ENCODE measurements around the gene STAM2.
"Not testable (repeated sequence)": the region's sequence is repeated elsewhere in the genome, so short reads cannot be mapped to it uniquely, and the experiment has no call there.

The STAM2 gene

DNA sequence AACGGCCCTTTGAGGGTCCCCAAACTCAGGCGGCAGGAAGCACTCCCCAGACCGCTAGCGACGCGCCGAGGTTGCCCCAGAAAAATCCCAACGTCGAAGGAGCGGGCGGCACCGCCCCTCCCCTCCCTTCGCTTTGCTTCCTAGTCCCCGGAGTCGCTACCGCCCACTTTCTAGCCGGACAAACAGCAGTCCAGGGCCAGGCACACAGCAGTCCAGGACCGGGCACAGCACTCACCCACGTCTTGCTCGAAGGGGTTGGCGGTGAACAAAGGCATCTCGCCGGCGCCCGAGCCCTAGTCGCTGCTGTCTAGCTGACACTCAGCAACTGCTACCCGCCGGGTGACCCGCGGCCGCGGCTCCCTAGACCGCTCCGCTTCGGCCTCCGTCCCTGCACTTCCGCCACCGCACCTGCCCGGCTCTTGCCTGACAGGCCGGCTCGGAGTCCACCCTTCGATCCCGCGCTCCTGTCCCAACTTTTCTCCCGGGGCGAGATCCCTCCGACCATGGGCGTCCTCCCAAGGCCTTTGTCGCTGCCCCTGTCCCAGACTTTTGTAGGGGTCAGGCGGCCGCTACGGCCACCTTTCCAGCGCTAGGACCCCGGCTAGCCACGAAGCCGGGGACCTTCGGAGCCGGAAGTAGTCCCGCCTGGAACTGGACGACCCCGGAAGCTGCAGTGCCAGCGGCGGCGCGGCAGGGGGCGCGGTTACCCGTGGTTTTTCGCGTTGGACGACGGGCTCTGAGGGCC, at the start of gene STAM2:
TSS of gene STAM2 (minus strand) at position 396 of the 745 bp plus-strand sequence. CDS start at position 275, 121 bp downstream.
- DNase-seq: peak; percentile 87 to 97

DNA sequence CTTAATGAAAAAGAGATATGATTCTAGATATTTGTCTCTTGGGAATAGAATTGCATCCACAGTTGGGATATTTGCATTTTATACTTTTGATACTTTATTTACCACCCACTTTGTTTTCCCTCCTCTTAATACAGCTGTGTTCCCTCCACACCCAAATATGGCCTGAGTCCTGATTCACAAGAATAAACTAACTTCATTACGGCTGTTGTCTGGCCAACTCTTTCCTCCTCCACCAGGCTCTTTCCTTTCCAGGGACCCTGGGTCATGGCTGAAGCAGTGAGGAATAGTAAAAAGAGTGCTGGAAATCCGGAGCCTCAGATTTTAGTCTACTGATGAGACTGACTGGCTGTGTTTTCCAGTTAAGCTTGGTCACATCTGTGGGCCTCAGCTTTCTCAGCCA, 48.4 kb upstream of the STAM2 start:
- no peak for DNase-seq

DNA sequence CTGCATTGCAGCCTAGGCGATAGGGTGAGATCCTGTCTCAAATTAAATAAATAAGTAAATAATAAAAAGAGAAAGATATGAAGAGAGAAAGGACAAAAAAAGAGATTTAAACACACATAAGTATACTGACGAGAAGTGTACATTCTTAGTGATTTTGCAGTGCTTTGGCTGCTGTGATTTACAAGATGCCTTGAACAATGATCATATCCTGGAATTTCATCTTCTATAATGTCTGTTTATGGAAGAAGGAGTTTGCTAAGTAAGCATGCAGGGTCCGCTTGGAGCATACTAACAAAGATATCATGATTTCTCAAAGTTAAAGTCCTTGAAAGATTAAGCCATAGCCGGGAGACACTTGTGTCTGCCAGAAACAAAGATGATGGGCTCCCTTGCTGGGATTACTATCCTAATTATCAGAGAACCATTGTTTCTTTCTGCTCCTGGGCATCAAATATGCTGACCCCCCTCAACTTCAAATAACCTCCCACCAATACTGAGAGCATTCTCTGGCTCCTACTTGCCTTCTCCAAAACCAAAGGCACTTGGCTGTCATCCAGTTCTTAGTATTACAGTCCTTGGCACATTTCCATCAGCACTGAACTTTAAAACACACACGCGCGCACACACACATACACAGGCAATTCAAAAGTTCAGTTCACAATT, 47.5 kb upstream of the STAM2 start:
- peak in 1 of 2 donors; percentile 4 for DNase-seq

DNA sequence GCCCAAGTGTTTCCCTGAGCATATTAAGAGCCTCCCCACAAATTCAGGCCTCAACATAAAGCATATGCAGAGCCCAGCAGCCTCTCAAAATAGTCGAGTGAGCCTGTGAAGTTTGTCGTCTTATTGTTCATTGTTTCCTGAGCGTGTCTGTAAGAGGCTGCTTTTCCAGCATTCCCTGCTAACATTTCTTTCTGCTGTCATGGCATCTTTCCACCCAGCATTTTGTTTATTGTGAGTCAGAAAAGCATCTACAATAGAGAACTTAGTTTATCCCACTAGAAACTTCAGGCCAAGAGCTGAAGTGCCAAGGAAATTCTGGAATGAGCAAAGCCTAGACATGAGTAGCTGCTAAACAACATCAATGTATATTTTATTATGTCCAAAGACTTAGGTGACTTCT, 46.3 kb upstream of the STAM2 start:
- DNase-seq: no peak

DNA sequence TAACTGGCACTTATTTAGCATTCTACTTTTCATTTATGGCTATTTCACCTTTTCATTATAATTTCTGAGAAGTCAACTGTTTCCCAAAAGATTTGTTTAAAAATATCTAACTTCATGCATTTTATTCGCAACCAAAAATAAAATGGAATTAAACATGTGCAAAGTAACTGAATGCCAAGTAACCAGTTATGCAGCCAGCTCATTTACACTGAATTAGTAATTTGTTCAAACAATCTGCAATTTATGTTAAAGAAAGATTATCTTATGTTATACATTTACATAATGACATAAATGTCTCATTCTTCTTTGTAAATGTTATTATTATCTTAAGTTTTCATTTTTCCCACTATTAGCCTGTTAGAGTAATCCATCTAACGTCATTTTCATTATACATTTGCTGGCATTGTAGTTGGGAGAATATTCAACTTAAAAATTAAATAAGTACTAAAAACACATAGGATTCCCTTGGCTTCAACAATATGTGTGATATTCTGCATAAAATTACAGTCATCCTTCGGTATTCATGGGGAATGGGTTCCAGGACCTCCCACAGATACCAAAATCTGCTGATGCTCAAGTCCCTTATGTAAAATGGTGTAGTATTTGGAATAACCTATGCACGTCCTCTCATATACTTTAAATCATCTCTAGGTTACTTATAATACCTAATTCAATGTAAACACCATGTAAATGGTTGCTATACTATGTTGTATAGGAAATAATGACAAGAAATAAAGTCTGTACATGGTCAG, 43.7 kb upstream of the STAM2 start:
- DNase-seq: no peak

DNA sequence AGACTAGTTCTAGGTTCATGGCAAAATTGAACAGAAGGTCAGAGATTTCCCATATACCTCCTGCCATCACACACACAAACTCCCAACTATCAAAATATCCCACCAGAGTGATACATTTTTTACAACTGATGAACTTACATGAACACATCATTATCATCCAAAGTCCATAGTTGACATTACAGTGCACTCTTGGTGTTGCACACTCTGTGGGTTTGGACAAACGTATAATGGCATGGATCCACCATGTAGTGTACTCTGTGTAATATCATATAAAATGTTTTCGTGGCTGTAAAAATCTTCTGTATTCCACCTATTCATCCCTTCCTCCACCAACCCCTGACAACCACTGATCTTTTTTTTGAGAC, 25.9 kb upstream of the STAM2 start:
- DNase-seq: no peak

DNA sequence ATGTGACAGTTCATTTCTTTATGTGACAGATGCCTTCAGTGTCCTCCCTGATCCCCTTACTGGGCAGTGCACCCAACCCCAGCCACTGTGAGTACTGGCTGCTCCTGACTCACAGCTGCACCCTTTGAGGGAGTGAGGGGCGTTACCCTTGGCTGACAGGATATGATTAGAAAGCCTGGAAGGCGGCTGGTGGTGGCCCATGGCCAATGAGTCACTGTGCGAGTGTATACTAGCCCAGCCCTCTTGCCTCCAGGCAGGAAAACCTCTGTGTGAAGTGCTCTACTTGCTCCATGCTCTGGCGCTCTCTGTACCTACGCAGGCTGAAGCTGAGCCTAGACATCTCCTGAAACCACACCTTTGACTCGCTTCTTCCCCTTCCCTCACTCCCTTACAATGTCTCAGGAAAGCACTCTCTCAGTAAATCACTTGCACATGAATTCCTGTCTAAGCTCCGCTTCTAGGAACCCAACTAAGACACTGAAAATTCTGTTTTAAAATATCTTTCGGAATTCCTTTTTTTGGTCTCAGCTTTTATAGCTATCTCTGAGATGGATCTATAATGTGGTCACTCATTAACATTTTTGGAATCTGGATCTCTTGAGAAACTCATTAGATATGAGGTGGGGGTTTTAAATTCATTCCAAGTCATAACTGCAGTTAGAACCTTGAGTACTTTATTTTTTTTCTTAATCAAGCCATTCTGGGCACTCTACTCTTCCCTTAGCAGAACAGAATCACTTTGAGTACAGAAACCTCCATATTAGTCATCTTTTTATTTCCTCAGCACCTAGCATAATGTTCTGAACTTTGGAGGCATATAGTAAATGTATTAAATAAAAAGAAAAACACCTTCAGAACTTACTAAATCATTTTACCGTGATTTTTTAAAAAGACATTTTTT, 25.3 kb upstream of the STAM2 start:
- DNase-seq: peak; percentile 54 to 79

DNA sequence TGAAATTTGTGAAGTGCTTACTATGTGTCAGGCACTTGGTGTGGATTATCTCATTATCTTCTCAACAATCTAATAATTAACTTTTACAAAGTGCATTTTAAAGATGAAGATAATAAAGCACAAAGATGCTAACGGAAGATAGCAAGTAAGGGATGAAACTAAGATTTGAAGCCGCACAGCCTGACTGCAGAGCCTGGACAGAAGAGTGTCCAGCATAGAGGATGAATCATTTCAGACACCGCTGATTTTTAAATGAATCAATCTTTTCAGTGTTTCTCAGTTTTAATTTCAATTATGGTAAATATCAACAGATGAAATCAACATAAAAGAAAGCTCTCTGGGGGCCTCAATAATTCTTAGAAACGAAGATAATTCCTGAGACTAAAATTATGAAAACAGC, 24.5 kb upstream of the STAM2 start:
- DNase-seq: no peak

DNA sequence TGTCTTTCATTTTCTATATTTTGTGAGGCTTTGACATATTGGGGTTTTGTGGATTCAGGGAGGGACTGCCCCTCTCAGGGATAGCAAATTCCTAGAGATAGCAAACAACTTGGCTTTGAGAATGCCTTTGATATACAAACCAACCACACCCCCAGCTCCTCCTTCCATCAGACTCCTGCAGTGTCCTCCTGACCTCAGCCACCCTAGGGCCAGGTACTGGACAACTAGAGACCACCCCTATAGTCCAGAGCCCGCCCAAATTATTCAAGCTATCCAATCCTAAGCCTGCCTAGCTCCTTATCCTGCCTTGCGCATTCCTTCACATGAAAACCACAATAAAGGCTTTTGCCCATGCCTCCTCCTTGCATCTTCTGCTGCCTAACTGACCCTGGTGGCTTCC, 22.9 kb upstream of the STAM2 start:
- DNase-seq: no peak

DNA sequence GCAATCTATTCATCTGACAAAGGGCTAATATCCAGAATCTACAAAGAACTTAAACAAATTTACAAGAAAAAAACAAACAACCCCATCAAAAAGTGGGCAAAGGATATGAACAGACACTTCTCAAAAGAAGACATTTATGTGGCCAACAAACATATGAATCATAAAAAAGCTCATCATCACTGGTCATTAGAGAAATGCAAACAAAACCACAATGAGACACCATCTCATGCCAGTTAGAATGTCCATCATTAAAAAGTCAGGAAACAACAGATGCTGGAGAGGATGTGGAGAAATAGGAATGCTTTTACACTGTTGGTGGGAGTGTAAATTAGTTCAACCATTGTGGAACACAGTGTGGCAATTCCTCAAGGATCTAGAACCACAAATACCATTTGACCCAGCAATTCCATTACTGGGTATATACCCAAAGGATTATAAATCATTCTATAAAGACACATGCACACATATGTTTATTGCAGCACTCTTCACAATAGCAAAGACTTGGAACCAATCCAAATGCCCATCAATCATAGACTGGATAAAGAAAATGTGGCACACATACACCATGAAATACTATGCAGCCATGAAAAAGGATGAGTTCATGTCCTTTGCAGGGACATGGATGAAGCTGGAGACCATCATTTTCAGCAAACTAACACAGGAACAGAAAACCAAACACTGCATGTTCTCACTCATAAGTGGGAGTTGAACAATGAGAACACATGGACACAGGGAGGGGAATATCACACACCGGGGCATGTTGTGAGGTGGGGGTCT, 22.1 kb upstream of the STAM2 start:
- DNase-seq: not testable (repeated sequence)

DNA sequence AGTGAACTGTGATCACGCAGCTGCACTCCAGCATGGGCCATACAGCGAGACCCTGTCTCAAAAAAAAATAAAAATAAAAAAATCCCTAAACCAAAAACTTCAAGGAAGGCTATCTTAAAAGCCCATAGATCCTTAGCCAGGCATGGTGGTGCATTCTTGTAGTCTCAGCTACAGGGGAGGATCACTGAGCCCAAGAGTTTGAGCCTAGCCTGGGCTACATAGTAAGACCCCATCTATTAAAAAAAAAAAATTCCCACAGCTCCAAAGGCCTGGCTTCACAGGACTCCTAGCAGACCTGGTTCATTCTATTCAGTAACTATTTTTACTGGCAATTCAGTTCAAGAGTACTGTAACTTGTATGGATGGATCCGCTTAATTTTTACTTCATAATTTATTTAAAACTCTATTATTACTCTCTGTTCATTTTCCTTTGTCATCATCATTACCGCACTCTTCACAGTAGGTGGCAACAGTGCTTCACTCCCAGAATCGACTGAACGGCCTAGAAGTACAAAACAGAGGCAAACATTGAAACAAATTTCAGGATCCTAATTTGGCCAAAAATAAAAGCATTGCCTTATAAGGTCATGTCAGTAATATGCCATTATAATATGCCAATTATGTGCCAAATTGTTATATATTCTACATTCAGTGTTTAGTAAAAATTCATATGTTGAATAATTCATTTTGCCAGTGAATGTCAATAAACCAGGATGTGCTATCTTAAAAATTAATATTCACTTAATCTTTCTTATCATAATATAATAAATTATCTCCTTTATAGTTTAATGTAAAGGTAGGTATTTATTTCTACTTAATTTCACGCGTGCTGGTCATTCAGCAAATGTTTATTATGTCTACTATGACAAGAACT, 14.3 kb upstream of the STAM2 start:
- peak; percentile 60 to 81 for DNase-seq

DNA sequence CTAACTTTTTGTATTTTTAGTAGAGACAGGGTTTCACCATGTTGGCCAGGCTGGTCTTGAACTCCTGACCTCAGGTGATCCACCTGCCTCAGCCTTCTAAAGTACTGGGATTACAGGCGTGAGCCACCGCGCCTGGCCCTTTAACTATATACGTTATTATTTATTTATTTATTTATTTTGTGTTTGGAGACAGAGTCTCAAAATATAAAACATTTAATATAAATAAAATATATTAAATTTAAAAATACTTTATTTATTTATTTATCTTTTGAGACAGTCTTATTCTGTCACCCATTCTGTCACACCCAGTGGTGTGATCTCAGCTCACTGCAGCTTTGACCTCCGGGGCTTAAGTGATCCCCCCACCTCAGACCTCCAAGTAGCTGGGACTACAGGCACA, 11.2 kb upstream of the STAM2 start:
- DNase-seq: not testable (repeated sequence)

DNA sequence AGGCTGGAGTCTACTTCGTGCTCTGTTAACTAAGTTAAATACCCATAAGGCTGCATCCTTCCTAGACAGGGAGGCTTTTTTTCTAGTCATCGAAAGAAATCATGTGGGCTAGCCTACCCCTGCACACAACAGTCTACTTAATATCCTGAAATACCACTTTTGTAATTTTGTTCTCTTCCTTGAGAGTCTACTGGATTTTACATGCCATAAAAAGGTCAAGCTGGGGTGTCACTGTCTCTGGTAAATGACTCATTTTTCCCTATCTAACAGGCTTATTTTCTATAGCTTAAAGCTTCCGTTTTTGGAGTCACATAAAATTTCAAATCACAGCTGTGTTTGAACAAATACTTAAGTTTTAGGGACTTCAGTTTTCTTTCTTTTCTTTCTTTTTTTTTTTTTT, 10.7 kb upstream of the STAM2 start:
- DNase-seq: no peak

DNA sequence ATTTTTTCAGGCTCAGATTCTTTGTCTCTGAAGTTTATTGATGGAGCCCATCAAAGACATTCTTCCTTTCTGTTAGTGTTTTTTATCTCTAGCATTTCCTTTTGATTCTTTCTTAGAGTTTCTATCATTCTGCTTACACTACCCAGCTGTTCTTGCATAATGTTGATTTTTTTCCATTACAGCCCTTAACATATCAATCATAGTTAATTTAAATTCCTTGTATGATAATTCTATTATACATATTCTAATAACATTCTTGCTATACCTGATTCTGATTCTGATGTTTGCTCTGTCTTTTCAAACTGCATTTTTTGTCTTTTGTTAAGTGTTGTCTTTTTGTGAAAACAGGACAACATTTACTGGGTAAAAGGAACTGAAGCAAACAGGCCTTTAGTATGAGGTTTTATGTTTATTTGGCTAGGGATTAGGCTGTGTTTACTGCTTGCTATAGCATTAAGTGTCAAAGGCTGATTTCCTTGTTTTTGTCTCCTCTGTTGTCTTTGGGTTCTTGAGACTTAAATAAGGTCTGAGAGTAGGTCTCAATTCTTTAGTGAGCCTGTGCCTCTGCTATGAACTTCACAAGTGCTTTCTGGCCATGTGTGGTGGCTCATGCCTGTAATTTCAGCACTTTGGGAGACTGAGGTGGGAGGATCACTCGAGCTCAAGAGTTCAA, 8.0 kb upstream of the STAM2 start:
- DNase-seq: no peak

DNA sequence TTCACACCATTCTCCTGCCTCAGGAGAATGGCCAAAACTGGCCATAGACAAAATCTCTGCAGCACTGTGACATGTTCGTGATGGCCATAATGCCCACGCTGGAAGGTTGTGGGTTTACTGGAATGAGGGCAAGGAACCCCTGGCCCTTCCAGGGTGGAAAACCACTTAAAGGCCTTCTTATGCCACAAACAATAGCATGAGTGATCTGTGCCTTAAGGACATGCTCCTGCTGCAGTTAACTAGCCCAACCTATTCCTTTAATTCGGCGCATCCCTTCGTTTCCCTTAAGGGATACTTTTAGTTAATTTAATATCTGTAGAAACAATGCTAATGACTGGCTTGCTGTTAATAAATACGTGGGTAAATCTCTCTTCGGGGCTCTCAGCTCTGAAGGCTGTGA, 2.1 kb upstream of the STAM2 start:
- not testable (repeated sequence) for DNase-seq

DNA sequence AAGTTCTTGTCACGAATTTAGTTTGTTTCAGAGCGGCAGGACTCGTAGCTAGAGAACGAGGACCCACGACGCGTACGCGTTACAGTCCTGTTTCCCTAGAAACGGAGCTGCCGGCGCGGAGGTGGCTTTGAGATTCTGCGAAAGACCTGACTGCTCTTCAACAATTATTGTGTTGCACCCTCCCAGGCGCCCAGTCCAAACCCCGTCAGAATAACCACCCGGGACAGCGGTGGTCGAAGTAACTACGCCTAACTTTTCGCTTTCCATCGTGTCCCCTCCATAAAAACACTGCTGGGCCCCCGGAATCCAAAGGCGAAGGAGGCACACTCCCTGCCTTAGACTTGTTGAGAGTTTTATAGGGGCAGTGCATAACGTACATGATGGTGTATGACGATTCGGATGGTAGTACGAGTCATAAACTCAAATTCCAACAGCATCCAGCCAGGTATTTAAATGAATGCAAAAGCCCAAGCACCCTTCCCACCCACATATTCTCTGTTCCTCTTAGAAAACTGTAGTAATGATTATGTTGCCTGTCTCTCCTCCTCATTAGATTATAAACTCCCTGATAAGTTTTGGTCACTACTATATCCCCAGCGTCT, 651 bp upstream of the STAM2 start:
- DNase-seq: peak; percentile 36 to 39

DNA sequence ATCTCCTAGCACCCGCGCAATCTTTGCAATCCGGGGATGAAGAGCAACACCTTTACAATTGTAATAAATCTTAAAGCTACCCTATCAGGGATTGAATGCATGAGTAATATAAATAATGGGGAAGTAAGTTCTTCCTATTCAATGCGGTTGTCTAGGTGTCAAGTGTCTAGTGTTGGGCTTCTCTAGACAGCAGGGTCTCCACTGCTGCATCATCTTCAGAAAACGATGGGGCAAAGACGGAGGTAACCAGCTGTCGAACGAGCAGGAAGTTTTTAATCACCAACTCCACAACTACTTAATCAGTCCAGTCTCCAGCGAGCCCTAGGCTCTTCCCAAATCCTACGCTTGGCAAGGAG, 573 bp downstream of the STAM2 start:
- DNase-seq: no peak

DNA sequence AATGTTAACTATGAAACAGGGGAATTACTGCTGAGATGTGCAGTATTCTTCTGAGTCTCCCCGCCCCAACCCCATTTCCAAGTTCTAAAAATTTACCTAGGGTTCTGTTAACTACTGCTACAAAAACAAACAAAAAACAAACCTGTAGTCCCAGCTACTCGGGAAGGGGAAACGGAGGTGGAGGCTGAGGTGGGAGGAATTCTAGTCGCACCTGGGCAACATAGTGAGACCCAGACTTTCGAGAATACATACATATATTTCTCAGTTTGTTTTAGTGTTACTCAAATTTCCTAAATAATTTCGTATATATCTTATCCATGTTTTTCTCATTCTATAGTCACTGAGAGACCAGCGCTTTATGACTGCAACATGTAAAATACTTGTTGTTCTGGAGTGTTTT, 989 bp downstream of the STAM2 start:
- no peak for DNase-seq

DNA sequence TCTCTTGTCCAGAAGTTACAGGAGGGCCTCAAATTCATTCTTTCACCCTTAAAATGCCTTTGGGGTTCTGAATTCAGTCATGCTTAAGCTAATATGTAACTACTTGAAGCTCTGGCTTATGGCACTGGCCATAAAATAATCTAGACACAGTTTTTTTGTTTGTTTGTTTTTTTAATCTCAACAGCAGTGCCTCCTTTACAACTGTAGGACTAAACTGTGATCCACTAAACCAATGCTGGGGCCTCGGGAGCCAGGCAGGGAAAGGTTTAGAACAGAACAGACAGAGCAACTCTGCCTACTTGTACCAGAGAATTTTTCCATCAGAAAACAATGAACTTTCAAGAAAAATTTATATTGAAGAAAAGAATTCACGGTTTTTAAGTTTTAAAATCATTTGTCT, 1.7 kb downstream of the STAM2 start:
- DNase-seq: no peak

DNA sequence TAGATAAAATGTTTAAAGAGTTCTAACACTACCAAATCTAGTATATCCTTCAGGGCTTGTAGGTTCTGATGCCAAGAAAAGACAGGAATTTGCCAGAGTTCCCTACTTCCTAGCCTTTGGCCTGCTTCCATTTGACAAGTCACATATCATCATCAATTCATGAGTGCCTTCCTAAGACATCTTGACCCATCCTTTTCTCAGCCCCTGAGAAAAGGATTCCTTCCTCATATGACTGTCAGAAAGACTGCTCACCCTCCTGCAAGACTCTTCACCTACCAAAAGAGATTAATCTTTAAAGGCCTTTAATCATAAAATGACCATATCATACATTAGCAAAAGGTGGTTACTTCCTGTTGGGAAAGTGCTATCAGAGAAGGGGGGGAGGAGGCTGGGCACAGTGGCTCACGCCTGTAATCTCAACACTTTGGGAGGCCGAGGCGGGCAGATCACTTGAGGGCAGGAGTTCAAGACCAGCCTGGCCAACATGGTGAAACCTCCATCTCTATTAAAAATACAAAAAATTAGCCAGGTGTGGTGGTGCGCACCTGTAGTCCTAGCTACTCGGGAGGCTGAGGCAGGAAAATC, 3.3 kb downstream of the STAM2 start:
- DNase-seq: not testable (repeated sequence)
